Liver (tissue), 9 donors: ENCODE measurements around the gene PABPC4L. TPM values are rescaled to one million over a fixed set of nuclear protein-coding genes. Genes with fewer than 3 reads are reported as not detected.

Experiments
- DNase-seq: peaks from one replicate; pipeline ENCODE4 v3.0.0-alpha.2; 2017; ENCODE audit warnings: low spot score
- H3K27ac ChIP-seq, 2 donors: one replicate each; pipeline ENCODE4 v1.7.0; 2013; ENCODE audit warnings: inconsistent platforms in 2 of 2, low read length in 2 of 2, control low read depth in 1 of 2, low read depth in 1 of 2, mild to moderate bottlenecking in 1 of 2
- H3K27me3 ChIP-seq, 4 donors: one replicate each; pipeline versions ENCODE4 v1.6.1 to v1.7.0; 2013; ENCODE audit warnings: low read length in 3 of 4, inconsistent platforms in 1 of 4, mild to moderate bottlenecking in 1 of 4, moderate library complexity in 1 of 4; ENCODE audit not compliant: control insufficient read depth in 4 of 4, insufficient read depth in 4 of 4
- H3K36me3 ChIP-seq, 4 donors: one replicate each; pipeline versions ENCODE4 v1.6.1 to v1.7.0; 2013; ENCODE audit warnings: low read length in 3 of 4, mild to moderate bottlenecking in 3 of 4, low read depth in 1 of 4, moderate library complexity in 1 of 4; ENCODE audit not compliant: control insufficient read depth in 4 of 4, insufficient read depth in 3 of 4
- H3K4me1 ChIP-seq, 4 donors: one replicate each; pipeline versions ENCODE4 v1.6.1 to v1.7.0; 2013; ENCODE audit warnings: low read length in 3 of 4, mild to moderate bottlenecking in 3 of 4, moderate library complexity in 1 of 4; ENCODE audit not compliant: control insufficient read depth in 4 of 4, insufficient read depth in 4 of 4
- H3K4me3 ChIP-seq, 3 donors: one replicate each; pipeline versions ENCODE4 v1.6.1 to v1.7.0; 2013; ENCODE audit warnings: low read length in 3 of 3, control low read depth in 1 of 3, low read depth in 1 of 3, mild to moderate bottlenecking in 1 of 3
- H3K9ac ChIP-seq, 2 donors: one replicate each; pipeline ENCODE4 v1.7.0; 2013; ENCODE audit warnings: low read length in 2 of 2, mild to moderate bottlenecking in 2 of 2, moderate library complexity in 2 of 2, control low read depth in 1 of 2, low read depth in 1 of 2
- H3K9me3 ChIP-seq, 4 donors: one replicate each; pipeline versions ENCODE4 v1.6.1 to v1.7.0; 2013; ENCODE audit warnings: low read length in 3 of 4; ENCODE audit not compliant: control insufficient read depth in 4 of 4
- EGR1 ChIP-seq, 2 donors: IDR thresholded peaks; 2 replicates each; pipeline ENCODE4 v1.6.1; 2016 to 2018; ENCODE audit warnings: antibody characterized with exemption in 2 of 2, low read depth in 2 of 2
- FOXA1 ChIP-seq: IDR thresholded peaks from 2 replicates; pipeline ENCODE4 v1.6.1; 2016; ENCODE audit warnings: antibody characterized with exemption
- FOXA2 ChIP-seq: IDR thresholded peaks from 2 replicates; pipeline ENCODE4 v1.6.1; 2016; ENCODE audit warnings: antibody characterized with exemption
- HNF4A ChIP-seq, 2 donors: conservative IDR thresholded peaks; 2 replicates each; pipeline ENCODE4 v1.6.1; 2016; ENCODE audit warnings: antibody characterized with exemption in 2 of 2, mild to moderate bottlenecking in 2 of 2
- HNF4G ChIP-seq: IDR thresholded peaks from 2 replicates; pipeline ENCODE4 v1.6.1; 2016; ENCODE audit warnings: antibody characterized with exemption
- JUND ChIP-seq, 2 donors: IDR thresholded peaks; 2 replicates each; pipeline ENCODE4 v1.6.1; 2016; ENCODE audit warnings: antibody characterized with exemption in 2 of 2
- MAX ChIP-seq: IDR thresholded peaks from 2 replicates; pipeline ENCODE4 v1.6.1; 2016; ENCODE audit warnings: antibody characterized with exemption
- NR2F2 ChIP-seq: IDR thresholded peaks from 2 replicates; pipeline ENCODE4 v1.6.1; 2016; ENCODE audit warnings: antibody characterized with exemption
- RAD21 ChIP-seq, 2 donors: IDR thresholded peaks; 2 replicates each; pipeline ENCODE4 v1.6.1; 2016; ENCODE audit warnings: antibody characterized with exemption in 2 of 2, mild to moderate bottlenecking in 2 of 2
- REST ChIP-seq: IDR thresholded peaks from 2 replicates; pipeline ENCODE4 v1.6.1; 2016; ENCODE audit warnings: antibody characterized with exemption, mild to moderate bottlenecking
- SP1 ChIP-seq: IDR thresholded peaks from 2 replicates; pipeline ENCODE4 v1.6.1; 2018; ENCODE audit warnings: antibody characterized with exemption, mild to moderate bottlenecking
- TAF1 ChIP-seq: conservative IDR thresholded peaks from 2 replicates; pipeline ENCODE4 v1.6.1; 2016; ENCODE audit warnings: antibody characterized with exemption, mild to moderate bottlenecking
- YY1 ChIP-seq: IDR thresholded peaks from 2 replicates; pipeline ENCODE4 v1.6.1; 2016; ENCODE audit warnings: antibody characterized with exemption, mild to moderate bottlenecking
- WGBS: extraction: QIAGEN DNeasy Blood & Tissue Kit; methylation state at CpG from one replicate; pipeline ENCODE4 v1.1.7; 2013; 5-methylcytosine and 5-hydroxymethylcytosine counted together
- polyA plus RNA-seq, 2 donors: library from polyadenylated mRNA; stranded (reverse) in 1 of 2; unstranded in 1 of 2; fragments of 200-250 nt in 1 of 2; fragments of >200 nt in 1 of 2; fragmentation: Nextera tagmentation in 1 of 2; extraction: Ambion mirVana in 1 of 2; gene quantifications; one replicate each; pipeline versions ENCODE4 v1.2.1 to v1.2.3, GENCODE V29; 2013 to 2015
- total RNA-seq, 2 donors: library from RNA; depleted of rRNA; stranded (reverse); fragments of >200 nt; gene quantifications; one replicate each; pipeline ENCODE4 v1.2.3, GENCODE V29; 2014
- TF ChIP-seq, protein P1 (sequence below): fragments of 150-350 bp; IDR thresholded peaks from 2 replicates; pipeline ENCODE4 v1.5.1; 2017; ENCODE audit warnings: improper control_type of control experiment, low read depth, low read length; ENCODE audit not compliant: missing input control
- TF ChIP-seq, protein P2 (sequence below): IDR thresholded peaks from 2 replicates; pipeline ENCODE4 v1.6.1; 2016; ENCODE audit warnings: antibody characterized with exemption
- TF ChIP-seq, protein P3 (sequence below): IDR thresholded peaks from 2 replicates; pipeline ENCODE4 v1.6.1; 2016; ENCODE audit warnings: antibody characterized with exemption
- donor health status: healthy.
- donor health status: healthy.
- donor health status: healthy.
- donor health status: healthy.
- donor health status: healthy.

PABPC4L gene
- total and polyA plus RNA-seq, 4 donors: 0.07 to 0.65 (median 0.17) TPM

DNA sequence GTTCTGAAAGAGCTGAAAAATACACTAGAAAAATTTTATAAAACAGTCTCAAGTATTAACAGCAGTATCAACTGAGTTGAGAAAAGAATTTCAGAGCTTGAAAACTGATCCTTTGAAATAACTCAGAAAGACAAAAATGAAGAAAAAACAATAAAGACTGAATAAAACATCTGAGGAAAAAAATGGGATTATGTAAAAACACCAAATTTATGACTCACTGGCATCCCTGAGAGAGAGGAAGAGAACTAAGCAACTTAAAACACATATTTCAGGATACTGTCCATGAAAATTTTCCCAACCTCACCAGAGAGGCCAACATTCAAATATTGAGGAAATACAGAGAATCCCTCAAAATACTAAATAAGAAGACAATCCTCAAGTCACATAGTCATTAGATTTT is 22.9 kb downstream of the PABPC4L start:
- no peak overlapping the region for H3K9ac ChIP-seq
- no peak overlapping the region for H3K4me3 ChIP-seq
- no peak for DNase-seq
- H3K9me3 ChIP-seq: peaks cover 0 to 5% (median 2%) of the 10 kb centered on the region in 4 donors
- TF ChIP-seq, protein P1, sequence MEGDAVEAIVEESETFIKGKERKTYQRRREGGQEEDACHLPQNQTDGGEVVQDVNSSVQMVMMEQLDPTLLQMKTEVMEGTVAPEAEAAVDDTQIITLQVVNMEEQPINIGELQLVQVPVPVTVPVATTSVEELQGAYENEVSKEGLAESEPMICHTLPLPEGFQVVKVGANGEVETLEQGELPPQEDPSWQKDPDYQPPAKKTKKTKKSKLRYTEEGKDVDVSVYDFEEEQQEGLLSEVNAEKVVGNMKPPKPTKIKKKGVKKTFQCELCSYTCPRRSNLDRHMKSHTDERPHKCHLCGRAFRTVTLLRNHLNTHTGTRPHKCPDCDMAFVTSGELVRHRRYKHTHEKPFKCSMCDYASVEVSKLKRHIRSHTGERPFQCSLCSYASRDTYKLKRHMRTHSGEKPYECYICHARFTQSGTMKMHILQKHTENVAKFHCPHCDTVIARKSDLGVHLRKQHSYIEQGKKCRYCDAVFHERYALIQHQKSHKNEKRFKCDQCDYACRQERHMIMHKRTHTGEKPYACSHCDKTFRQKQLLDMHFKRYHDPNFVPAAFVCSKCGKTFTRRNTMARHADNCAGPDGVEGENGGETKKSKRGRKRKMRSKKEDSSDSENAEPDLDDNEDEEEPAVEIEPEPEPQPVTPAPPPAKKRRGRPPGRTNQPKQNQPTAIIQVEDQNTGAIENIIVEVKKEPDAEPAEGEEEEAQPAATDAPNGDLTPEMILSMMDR: no peak
- TF ChIP-seq FOXA1 (no peak), JUND (IDR thresholded peaks at IDR 0.05) (no peak)
- H3K27me3 ChIP-seq: no peaks in the 10 kb centered on the region
- H3K4me1 ChIP-seq: no peaks in the 10 kb centered on the region
- H3K27ac ChIP-seq: no peak overlapping the region
- no peaks in the 10 kb centered on the region for H3K36me3 ChIP-seq

DNA sequence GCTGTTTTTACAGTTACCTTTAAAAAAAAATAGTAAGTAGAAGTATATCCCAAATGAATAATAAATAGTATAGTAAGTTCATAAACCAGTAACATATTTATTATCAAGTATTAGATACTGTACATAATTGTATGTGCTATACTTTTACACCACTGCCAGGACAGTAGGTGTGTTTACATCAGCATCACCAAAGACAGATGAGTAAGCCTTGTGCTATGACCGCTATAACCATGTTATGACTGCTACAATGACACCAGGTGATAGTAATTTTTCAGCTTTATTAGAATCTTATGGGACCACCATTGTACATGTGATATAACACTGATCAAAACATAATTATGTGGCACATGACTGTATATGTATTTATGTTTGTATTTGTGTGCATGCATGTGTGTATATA is 27.3 kb downstream of the PABPC4L start:
- no peak for DNase-seq
- TF ChIP-seq, protein P2, sequence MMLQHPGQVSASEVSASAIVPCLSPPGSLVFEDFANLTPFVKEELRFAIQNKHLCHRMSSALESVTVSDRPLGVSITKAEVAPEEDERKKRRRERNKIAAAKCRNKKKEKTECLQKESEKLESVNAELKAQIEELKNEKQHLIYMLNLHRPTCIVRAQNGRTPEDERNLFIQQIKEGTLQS: no peak
- TF ChIP-seq NR2F2 (no peak), MAX (no peak), HNF4G (no peak), SP1 (no peak), FOXA2 (no peak), RAD21 (IDR thresholded peaks at IDR 0.05) (no peak), EGR1 (IDR thresholded peaks at IDR 0.05; ENCODE audit: low read depth in 2 of 2) (no peak), FOXA1 (no peak)
- TF ChIP-seq, protein P3, sequence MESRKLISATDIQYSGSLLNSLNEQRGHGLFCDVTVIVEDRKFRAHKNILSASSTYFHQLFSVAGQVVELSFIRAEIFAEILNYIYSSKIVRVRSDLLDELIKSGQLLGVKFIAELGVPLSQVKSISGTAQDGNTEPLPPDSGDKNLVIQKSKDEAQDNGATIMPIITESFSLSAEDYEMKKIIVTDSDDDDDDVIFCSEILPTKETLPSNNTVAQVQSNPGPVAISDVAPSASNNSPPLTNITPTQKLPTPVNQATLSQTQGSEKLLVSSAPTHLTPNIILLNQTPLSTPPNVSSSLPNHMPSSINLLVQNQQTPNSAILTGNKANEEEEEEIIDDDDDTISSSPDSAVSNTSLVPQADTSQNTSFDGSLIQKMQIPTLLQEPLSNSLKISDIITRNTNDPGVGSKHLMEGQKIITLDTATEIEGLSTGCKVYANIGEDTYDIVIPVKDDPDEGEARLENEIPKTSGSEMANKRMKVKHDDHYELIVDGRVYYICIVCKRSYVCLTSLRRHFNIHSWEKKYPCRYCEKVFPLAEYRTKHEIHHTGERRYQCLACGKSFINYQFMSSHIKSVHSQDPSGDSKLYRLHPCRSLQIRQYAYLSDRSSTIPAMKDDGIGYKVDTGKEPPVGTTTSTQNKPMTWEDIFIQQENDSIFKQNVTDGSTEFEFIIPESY: no peak
- 94% methylated on average over 1 of the region's 1 CpG for WGBS
- Histone ChIP-seq H3K36me3 (no peaks in the 10 kb centered on the region), H3K9me3 (peaks cover 0 to 2% (median 0%) of the 10 kb centered on the region in 4 donors), H3K4me1 (no peaks in the 10 kb centered on the region), H3K4me3 (no peak overlapping the region), H3K27me3 (no peaks in the 10 kb centered on the region), H3K27ac (no peak overlapping the region), H3K9ac (no peak overlapping the region)

- H3K9ac ChIP-seq: no peak overlapping the region
- H3K27ac ChIP-seq: no peak overlapping the region
- TF ChIP-seq, protein P2: no peak
- TF ChIP-seq HNF4G (no peak), HNF4A (conservative IDR thresholded peaks at IDR 0.05) (no peak), TAF1 (no peak), FOXA2 (no peak), YY1 (no peak), EGR1 (IDR thresholded peaks at IDR 0.05; ENCODE audit: low read depth in 2 of 2) (no peak), JUND (IDR thresholded peaks at IDR 0.05) (no peak), SP1 (no peak), REST (no peak)
- TF ChIP-seq, protein P1: no peak
- no peak overlapping the region for H3K4me3 ChIP-seq
- H3K36me3 ChIP-seq: no peaks in the 10 kb centered on the region
- DNase-seq: no peak
- 46% methylated on average over 2 of the region's 2 CpGs for WGBS
- no peaks in the 10 kb centered on the region for H3K4me1 ChIP-seq
- no peaks in the 10 kb centered on the region for H3K27me3 ChIP-seq
- H3K9me3 ChIP-seq: no peaks in the 10 kb centered on the region
Measured at GRCh38 chr4:134160211-134160610, 41.4 kb downstream of the PABPC4L start.
